Lower lobe of right lung (tissue), 2 donors: ENCODE data around the gene FADS6. TPM values are rescaled to one million over a fixed set of nuclear protein-coding genes. Genes with fewer than 3 reads are reported as not detected.

Experiments used
- ATAC-seq, 2 donors: fragments of 200-7000 bp; cut with Tn5 transposase; one replicate each; pipeline ENCODE4 v1.9.1; 2020 to 2022; ENCODE audit warnings: mild to moderate bottlenecking in 2 of 2, moderate library complexity in 2 of 2
- DNase-seq: peaks from one replicate; pipeline ENCODE4 v3.0.0-alpha.2; 2020
- H3K27ac ChIP-seq: fragments of 200-600 bp; one replicate; pipeline ENCODE4 v1.8.0; 2022
- H3K27me3 ChIP-seq: fragments of 200-600 bp; one replicate; pipeline ENCODE4 v1.8.0; 2022; ENCODE audit warnings: low read depth
- H3K36me3 ChIP-seq: fragments of 200-600 bp; one replicate; pipeline ENCODE4 v1.8.0; 2022; ENCODE audit warnings: mild to moderate bottlenecking
- H3K4me1 ChIP-seq: fragments of 200-600 bp; one replicate; pipeline ENCODE4 v1.8.0; 2022
- H3K4me3 ChIP-seq: fragments of 200-600 bp; one replicate; pipeline ENCODE4 v1.8.0; 2022; ENCODE audit warnings: mild to moderate bottlenecking
- H3K9me3 ChIP-seq: fragments of 200-600 bp; one replicate; pipeline ENCODE4 v1.8.0; 2022
- intact Hi-C: fragments of 100-400 bp; cut with DNase I; formaldehyde crosslinking; loops from one replicate; pipeline ENCODE4 v1.11.0; 2022
- total RNA-seq: library from RNA; stranded (reverse); fragmentation: NEBNext Ultra II Directional; extraction: Animal tissue kit (Norgen Biotek cat#: 25700); gene quantifications from one replicate; pipeline ENCODE4 v1.2.1, GENCODE V29; 2021
- TF ChIP-seq, protein P1 (sequence below): fragments of 200-600 bp; IDR thresholded peaks from one replicate; pipeline ENCODE4 v1.8.0; 2022; ENCODE audit warnings: antibody characterized with exemption, mild to moderate bottlenecking
- donor health status: DM: no; HTN: yes; CAD: no; lungs with severe emphysema.

FADS6 gene
- total RNA-seq, 1 donor from 2014 or later = not detected

DNA sequence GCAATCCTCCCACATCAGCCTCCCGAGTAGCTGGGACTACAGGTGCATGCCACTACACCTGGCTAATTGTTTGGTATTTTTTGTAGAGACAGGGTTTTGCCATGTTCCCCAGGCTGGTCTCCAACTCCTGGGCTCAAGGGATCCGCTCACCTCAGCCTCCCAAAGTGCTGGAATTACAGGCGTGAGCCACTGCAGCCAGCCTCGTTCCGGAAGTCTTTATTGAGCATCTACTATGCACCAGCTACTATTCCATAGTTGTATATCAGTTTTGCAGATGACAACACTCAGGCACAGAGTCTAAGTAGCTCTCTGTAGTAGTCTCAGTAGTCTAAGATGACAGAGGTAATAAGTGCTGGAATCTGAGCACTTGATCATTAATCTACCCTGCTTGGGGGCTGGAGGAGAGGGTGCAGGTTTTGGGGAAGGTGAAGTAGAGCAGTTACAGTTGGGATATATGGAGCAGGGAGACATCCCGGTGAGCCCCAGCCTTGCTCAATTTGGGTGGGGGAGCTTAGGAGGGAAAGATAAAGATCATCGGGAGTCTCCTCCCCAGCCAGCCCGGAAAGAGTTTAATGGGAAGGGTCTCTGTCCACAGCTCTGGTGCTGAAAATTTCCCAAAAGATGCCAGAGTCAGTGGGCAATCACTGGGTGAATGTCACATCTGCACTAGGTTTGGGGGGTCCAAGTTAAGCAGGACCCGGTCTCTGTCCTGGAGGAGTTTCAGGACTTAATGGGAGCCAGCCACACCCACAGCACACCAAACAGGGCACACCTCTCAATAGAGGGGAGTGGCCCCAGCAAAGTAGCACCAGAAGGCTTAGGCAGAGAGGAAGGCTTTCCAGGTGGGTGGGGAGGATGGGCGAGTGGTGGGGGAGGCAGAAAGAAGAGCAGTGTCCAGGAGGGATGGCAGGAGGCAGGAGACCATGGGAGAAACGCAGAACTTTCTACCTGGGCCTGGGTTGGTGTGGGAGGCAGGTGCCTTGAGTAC is 43.9 kb upstream of the FADS6 start:
- Histone ChIP-seq H3K4me1 (no peaks in the 10 kb centered on the region), H3K27ac (no peak overlapping the region), H3K27me3 (peaks cover 71% of the 10 kb centered on the region), H3K9me3 (no peaks in the 10 kb centered on the region), H3K4me3 (no peak overlapping the region), H3K36me3 (no peaks in the 10 kb centered on the region)
- DNase-seq = no peak
- TF ChIP-seq, protein P1, sequence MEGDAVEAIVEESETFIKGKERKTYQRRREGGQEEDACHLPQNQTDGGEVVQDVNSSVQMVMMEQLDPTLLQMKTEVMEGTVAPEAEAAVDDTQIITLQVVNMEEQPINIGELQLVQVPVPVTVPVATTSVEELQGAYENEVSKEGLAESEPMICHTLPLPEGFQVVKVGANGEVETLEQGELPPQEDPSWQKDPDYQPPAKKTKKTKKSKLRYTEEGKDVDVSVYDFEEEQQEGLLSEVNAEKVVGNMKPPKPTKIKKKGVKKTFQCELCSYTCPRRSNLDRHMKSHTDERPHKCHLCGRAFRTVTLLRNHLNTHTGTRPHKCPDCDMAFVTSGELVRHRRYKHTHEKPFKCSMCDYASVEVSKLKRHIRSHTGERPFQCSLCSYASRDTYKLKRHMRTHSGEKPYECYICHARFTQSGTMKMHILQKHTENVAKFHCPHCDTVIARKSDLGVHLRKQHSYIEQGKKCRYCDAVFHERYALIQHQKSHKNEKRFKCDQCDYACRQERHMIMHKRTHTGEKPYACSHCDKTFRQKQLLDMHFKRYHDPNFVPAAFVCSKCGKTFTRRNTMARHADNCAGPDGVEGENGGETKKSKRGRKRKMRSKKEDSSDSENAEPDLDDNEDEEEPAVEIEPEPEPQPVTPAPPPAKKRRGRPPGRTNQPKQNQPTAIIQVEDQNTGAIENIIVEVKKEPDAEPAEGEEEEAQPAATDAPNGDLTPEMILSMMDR = no peak
- ATAC-seq = no peak
- intact Hi-C loops = no loop called here

DNA sequence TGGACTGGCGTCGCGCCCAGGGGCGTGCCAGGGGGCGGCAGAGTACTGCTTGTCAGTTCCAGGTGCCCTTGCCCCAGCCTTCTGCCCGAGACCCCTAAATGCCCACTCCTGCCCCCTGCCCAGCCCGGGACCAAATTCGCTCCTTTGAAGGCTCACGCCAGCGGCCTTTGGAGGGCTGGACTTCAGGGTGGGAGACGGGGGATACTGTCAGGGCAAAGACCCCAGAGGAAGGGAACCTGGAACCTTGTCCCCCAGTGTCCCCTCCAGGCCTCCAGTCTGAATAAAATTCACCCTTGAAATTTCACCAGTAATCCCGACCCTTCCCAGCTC is 43.0 kb upstream of the FADS6 start:
- intact Hi-C loops = no loop called here
- Histone ChIP-seq H3K36me3 (no peaks in the 10 kb centered on the region), H3K4me3 (no peak overlapping the region), H3K4me1 (no peaks in the 10 kb centered on the region), H3K27me3 (peaks cover 67% of the 10 kb centered on the region), H3K27ac (no peak overlapping the region), H3K9me3 (no peaks in the 10 kb centered on the region)
- DNase-seq (no peak), ATAC-seq (no peak)
- TF ChIP-seq, protein P1 = no peak

DNA sequence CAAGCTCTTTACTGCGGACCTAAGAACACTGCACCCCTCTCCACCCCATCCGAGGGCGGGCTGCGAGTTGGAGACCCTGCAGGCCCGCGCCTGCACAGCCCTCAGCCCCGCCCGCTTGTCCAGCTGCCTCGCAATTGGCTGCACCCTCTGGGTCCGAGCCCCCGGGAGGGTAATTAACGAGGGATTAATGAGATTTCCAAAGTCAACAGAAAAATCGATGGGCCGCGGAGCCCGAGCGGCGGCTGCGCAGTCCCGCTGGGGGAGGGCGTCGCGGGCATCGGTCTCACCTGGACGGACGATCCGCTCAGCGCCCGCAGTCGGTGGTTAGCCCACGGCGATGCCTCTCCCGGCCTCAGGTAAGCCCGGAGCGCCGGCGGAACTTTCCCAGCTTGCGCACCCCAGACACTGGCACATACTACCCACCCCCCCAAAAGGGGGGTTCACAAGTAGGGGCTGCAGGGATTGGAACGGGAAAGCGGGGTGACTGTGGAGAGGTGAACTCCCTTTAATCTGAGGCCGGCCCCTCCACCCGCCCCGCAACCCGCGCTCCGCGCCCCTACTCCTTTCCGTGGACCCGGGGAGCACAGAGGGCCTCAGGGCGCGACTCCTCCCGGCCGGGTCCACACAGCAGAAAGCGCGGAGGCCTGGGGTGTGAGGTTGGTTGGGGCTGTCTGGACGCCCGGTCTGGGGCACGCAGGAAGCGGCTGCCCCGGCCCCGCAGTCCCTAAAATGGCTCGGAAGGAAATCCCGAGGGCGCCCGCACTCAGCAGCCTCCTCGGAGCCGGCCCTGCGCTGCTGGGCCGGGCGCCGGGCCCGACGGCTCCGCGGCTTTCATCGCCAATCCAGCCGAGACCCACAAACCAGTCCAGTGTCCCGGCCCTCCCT is 42.4 kb upstream of the FADS6 start, which contains the start of gene OTOP3:
Gene OTOP3, plus strand, starts transcription at position 314 of the 885 bp plus-strand sequence. Its CDS starts 24 bp downstream, at position 338.
- ATAC-seq (peak; percentile 23), DNase-seq (no peak)
- intact Hi-C loops = no loop called here
- no peaks in the 10 kb centered on the region for H3K4me1 ChIP-seq
- H3K27ac ChIP-seq = no peak within 1 kb of the TSS
- peaks cover 72% of the 10 kb centered on the region for H3K27me3 ChIP-seq
- TF ChIP-seq, protein P1 = no peak
- no peaks in the 10 kb centered on the region for H3K36me3 ChIP-seq
- no peaks in the 10 kb centered on the region for H3K9me3 ChIP-seq
- no peak within 1 kb of the TSS for H3K4me3 ChIP-seq

DNA sequence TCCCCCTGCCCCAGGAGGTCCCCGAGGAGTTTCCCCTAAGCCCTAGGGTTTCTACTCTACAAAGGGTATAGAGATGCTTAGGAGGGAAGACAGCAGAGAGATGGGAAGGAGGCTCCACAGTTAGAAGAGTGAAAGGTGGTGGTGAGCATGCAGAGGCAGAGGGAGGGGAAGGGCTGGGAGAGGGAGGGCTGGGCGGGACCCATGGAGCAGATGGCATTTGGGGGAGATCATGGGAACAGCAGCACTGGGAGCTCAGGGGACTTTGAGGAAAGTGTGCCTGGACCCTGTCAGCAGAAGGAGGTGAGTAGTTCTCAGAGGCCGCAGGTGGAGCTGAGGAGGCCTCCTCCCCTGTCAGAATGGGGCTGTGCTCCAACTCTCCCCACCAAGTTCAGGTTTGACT is 41.6 kb upstream of the FADS6 start:
- intact Hi-C loops = no loop called here
- TF ChIP-seq, protein P1 = no peak
- Histone ChIP-seq H3K4me3 (no peak overlapping the region), H3K27me3 (peaks cover 76% of the 10 kb centered on the region), H3K36me3 (no peaks in the 10 kb centered on the region), H3K27ac (no peak overlapping the region), H3K4me1 (no peaks in the 10 kb centered on the region), H3K9me3 (no peaks in the 10 kb centered on the region)
- DNase-seq (no peak), ATAC-seq (no peak)

DNA sequence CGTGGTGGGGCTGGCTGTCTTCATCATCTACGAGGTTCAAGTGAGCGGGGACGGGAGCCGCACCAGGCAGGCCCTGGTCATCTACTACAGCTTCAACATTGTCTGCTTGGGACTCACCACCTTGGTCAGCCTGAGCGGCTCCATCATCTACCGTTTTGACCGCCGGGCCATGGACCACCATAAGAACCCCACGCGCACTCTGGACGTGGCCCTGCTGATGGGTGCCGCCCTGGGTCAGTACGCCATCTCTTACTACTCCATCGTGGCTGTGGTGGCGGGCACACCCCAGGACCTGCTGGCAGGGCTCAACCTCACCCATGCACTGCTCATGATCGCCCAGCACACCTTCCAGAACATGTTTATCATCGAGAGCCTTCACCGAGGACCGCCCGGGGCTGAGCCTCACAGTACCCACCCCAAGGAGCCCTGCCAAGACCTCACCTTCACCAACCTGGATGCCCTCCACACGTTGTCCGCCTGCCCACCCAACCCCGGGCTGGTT is 37.2 kb upstream of the FADS6 start:
- H3K9me3 ChIP-seq = no peaks in the 10 kb centered on the region
- DNase-seq (peak; percentile 35), ATAC-seq (no peak)
- H3K27ac ChIP-seq = no peak overlapping the region
- TF ChIP-seq, protein P1 = no peak
- H3K4me1 ChIP-seq = no peaks in the 10 kb centered on the region
- H3K27me3 ChIP-seq = peaks cover 65% of the 10 kb centered on the region
- intact Hi-C loops = no loop called here
- no peak overlapping the region for H3K4me3 ChIP-seq
- no peaks in the 10 kb centered on the region for H3K36me3 ChIP-seq
